ENCODE results near the gene CIRBP.
"Not testable (repeated sequence)": the region's sequence is repeated elsewhere in the genome, so short reads cannot be mapped to it uniquely, and the experiment has no call there.

The CIRBP gene

DNA sequence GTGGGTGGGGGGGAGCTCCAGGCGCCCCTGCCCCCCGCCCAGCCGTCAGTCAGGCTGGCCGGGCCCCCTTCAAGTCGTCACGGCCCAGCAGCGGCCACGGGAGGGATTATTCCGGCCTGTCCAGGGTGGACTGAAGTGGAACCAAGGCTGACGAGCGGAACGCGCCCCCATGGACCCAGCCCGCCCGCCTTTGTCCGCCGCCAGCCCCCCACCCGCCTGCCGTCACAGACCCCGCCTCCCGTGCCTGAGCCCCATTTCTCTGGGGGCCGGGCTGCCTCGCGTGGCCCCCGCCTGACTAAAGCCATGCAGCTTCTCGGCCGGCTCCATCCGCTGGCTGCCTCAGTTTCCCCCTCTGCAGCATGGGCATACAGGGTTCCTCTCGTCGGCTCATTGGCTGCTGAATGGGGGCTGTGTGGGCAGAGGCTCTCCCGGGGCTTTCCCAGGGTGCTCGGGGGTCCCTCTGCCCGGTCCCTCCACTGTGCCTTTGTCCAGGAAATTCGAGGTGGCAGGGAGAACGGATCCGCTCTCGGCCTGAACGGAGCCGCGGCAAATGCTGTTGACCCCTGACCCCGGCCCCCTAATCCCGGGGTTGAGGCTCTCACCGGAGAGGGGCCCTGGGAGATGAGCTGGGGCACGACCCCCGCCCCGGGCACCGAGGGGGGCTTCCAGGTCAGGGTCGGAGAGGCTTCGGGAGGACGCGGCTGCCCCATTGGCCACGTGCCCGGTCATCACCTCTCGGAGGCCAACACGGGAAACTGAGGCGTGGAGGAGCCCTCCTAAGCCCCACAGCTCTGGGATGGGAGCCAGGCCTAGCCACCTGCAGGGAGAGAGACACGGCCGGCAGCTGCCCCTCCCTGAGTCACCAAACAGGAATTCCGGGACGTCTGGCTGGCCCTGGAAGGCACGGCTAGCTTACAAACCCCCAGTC, 43.9 kb downstream of the CIRBP start:
- H3K4me1 ChIP-seq (ENCODE audit: control insufficient read depth, insufficient read depth, low read length): peaks cover 6% of the 10 kb centered on the region
- no peak overlapping the region for H3K9ac ChIP-seq (ENCODE audit: low read depth, low read length)
- no peak overlapping the region for H3K4me2 ChIP-seq (ENCODE audit: low read length)
- no peaks in the 10 kb centered on the region for H3K9me3 ChIP-seq (replicated peaks; ENCODE audit: low read length)
- peaks cover 31% of the 10 kb centered on the region for H3K27me3 ChIP-seq (ENCODE audit: control insufficient read depth, insufficient read depth, low read length)
- H3K4me3 ChIP-seq (ENCODE audit: low read length): no peak overlapping the region
- H3K36me3 ChIP-seq (ENCODE audit: insufficient read depth, low read length): no peaks in the 10 kb centered on the region

DNA sequence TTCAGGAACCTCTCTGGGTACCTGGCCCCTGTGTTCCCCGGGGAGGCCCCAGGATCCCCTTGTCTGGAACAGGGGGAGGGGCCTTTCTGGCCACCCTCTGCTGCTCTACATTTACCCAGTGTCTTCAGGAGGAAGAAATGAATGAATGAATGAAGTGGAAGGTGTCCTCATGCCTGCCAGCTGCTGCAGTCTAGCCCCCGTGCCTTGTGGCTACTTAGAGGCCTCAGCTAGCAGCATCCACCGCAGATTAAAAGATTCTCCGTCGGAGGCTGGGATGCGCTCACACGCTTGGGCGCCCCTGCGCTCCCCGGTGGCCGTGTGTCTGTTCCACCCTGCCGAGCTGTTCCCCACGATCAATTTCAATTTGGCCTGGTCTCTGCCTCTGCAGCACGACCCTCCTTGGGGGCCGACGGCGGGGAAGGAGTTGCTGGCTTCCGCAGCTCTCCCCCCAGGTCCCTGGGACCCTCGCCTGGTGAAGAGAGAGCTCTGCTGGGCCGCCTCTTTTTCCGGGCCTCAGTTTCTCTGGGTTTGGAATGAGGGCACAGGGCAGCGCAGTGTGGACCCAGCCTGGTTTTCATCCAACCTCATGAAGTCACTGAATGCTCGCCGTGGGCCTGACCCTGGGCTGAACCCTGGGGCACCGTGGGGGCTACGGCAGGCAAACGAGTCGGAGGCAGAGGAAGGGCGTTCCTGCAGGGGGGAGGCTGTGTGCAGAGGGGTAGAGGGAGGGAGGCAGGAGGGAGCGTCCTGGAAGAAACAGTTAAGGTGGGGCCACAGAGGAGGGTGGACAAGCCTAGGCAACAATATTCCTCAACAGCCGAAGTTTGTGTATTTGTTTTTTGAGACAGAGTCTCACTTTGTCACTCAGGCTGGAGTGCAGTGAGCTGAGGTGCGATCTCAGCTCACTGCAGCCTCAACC, 44.8 kb downstream of the CIRBP start:
- Histone ChIP-seq H3K9me3 (replicated peaks; ENCODE audit: low read length) (no peaks in the 10 kb centered on the region), H3K36me3 (ENCODE audit: insufficient read depth, low read length) (no peaks in the 10 kb centered on the region), H3K4me1 (ENCODE audit: control insufficient read depth, insufficient read depth, low read length) (peaks cover 6% of the 10 kb centered on the region), H3K4me3 (ENCODE audit: low read length) (no peak overlapping the region), H3K4me2 (ENCODE audit: low read length) (no peak overlapping the region), H3K9ac (ENCODE audit: low read depth, low read length) (no peak overlapping the region), H3K27me3 (ENCODE audit: control insufficient read depth, insufficient read depth, low read length) (peaks cover 34% of the 10 kb centered on the region)

DNA sequence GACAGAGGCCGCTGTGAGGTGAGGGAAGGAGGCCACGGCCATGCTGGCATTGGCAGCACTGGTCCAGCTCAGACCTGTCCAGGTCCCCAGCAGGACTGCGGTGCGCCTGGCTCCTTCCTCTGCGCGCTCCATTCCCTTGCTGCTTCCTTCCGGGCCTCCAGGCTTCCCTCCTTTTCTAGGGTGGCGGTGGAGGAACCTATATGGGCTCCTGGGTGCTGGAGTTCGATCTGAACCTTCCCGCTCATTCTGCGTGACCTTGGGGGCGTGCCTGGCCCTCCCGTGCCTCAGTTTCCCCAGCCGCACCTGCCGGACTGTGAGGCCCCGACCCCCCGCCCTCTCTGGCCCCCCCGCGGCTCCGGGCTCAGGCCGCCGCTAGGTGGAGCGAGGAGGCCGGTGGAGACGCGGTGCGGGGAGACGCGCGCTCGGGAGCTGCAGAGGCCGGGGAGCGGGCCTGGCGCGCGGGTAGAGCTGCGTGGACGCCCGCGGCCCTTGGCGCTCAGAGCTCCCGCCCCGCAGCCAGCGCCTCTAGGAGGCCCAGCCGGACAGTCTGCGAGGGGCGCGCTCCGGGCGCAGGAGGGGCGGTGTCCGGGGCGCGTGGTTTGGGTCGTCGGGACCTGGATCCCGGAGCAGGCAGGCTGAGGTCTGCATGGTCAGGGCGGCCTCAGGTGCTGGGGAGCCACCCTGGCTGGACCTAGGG, 46.5 kb downstream of the CIRBP start:
- H3K4me3 ChIP-seq (ENCODE audit: low read length): peak overlapping the region; percentile 45
- H3K27me3 ChIP-seq (ENCODE audit: control insufficient read depth, insufficient read depth, low read length): peaks cover 34% of the 10 kb centered on the region
- no peak overlapping the region for H3K9ac ChIP-seq (ENCODE audit: low read depth, low read length)

DNA sequence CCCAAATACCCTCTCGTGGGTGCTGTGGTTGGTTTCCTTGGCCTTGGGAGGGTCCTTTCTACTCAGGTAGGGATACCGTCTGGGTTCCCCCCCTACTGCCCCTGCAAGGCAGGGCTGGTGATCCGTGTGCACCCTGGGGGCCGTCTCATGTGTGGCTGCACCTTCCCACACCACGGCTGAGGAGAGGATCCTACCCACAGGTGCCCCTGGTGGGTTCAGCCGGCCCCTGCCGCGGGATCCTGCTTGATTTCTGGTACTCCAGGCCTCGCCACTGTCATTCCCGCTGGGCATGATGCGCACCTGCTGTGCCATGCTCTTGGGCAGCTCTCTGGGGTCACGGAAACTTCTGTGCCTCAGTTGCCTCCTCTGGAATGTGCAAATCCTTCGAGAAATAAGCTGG, 47.3 kb downstream of the CIRBP start:
- Histone ChIP-seq H3K4me3 (ENCODE audit: low read length) (no peak overlapping the region), H3K9me3 (replicated peaks; ENCODE audit: low read length) (no peaks in the 10 kb centered on the region), H3K36me3 (ENCODE audit: insufficient read depth, low read length) (no peaks in the 10 kb centered on the region), H3K4me1 (ENCODE audit: control insufficient read depth, insufficient read depth, low read length) (peaks cover 6% of the 10 kb centered on the region), H3K9ac (ENCODE audit: low read depth, low read length) (no peak overlapping the region), H3K27me3 (ENCODE audit: control insufficient read depth, insufficient read depth, low read length) (peaks cover 34% of the 10 kb centered on the region), H3K4me2 (ENCODE audit: low read length) (no peak overlapping the region)

More for the DNA sequence above, 46.5 kb downstream of the CIRBP start:
- Histone ChIP-seq H3K4me2 (ENCODE audit: low read length) (peak overlapping the region; percentile 71), H3K4me1 (ENCODE audit: control insufficient read depth, insufficient read depth, low read length) (peaks cover 6% of the 10 kb centered on the region), H3K9me3 (replicated peaks; ENCODE audit: low read length) (no peaks in the 10 kb centered on the region), H3K36me3 (ENCODE audit: insufficient read depth, low read length) (no peaks in the 10 kb centered on the region)

DNA sequence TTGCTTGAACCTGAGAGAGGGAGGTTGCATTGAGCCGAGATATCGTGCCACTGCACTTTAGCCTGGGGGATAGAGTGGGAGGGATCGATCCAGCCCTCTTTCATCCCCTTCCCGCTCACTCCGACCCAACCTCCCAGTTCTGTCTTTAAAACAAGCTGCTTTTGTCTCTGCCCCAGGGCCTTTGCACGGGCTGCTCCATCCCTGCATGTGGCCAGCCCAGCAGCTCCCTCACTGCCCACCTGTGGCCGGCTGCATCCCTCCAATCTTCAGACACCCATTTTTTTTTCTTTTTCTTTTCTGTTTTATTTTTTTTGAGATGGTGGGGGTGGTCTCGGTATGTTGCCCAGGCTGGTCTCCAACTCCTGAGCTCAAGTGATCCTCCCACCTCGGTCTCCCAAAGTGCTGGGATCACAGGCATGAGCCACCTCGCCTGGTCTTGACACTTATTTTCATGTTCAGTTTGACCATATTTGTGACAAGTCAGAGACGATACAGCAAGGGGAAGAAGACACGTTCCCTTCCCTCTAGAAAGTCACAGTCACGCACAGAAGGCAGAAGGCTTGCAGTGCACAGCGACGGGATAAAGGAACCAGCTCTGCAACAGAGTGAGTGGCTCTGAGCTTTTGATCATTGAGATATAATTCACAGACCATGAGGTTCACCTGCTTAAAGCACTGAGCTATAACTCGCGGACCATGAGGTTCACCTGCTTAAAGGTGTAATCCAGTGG, 48.3 kb downstream of the CIRBP start:
- no peaks in the 10 kb centered on the region for H3K36me3 ChIP-seq (ENCODE audit: insufficient read depth, low read length)
- no peaks in the 10 kb centered on the region for H3K9me3 ChIP-seq (replicated peaks; ENCODE audit: low read length)
- peaks cover 34% of the 10 kb centered on the region for H3K27me3 ChIP-seq (ENCODE audit: control insufficient read depth, insufficient read depth, low read length)
- H3K9ac ChIP-seq (ENCODE audit: low read depth, low read length): no peak overlapping the region
- no peak overlapping the region for H3K4me3 ChIP-seq (ENCODE audit: low read length)
- H3K4me1 ChIP-seq (ENCODE audit: control insufficient read depth, insufficient read depth, low read length): peaks cover 6% of the 10 kb centered on the region
- H3K4me2 ChIP-seq (ENCODE audit: low read length): no peak overlapping the region

DNA sequence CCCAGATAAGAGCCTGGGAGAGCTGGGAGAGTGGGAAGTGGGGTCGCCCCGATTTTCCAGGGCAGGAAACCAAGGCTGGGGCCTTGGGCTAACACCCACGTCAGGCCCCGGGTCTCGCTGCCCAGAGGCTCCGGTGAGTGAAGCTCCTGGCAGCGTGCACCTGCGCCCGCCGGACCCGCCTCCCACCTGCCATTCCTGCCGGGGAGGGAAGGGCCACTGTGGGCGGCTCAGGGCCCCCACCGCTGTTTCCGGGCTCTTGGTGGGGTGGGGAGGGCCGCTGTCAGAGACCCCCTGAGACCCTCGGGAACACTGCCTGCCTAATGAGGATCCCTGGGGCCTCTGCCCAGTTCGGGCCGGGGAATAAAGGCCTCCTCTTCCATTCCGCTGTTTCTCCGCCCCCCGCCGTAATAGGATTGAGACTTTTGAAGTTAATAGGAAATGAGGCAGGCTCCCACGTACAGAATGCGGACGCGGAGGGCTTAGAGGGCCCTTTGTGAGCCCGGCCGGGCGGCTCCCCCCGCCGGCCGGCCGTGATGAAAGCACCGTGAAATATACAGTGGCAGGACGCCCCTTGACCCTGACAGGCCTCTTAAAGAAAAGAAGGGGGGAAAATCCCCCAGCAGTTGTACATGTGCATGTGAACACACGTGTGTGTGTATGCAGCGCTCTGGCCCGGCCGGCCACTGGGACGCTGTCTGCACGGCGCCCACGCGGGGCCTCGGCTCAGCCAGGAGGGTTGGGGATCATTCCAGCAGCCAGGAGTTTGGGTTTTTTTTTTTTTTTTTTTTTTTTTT, 49.7 kb downstream of the CIRBP start:
- no peak overlapping the region for H3K9ac ChIP-seq (ENCODE audit: low read depth, low read length)
- no peaks in the 10 kb centered on the region for H3K4me1 ChIP-seq (ENCODE audit: control insufficient read depth, insufficient read depth, low read length)
- H3K9me3 ChIP-seq (replicated peaks; ENCODE audit: low read length): no peaks in the 10 kb centered on the region
- no peak overlapping the region for H3K4me2 ChIP-seq (ENCODE audit: low read length)
- peaks cover 39% of the 10 kb centered on the region for H3K27me3 ChIP-seq (ENCODE audit: control insufficient read depth, insufficient read depth, low read length)
- no peaks in the 10 kb centered on the region for H3K36me3 ChIP-seq (ENCODE audit: insufficient read depth, low read length)
- H3K4me3 ChIP-seq (ENCODE audit: low read length): no peak overlapping the region

DNA sequence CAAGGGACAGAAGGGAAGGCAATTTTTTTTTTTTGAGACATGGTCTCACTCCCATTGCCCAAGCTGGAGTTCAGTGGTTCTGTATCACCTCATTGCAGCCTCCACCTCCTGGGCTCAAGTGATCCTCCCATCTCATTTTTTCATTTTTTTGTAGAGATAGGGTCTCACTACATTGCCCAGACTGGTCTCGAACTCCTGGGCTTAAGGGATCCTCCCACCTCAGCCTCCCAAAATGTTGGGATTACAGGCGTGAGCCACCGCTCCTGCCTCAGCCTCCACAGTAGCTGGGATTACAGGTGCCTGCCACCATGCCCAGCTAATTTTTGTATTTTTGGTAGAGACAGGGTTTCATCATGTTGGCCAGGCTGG, 51.1 kb downstream of the CIRBP start:
- peaks cover 39% of the 10 kb centered on the region for H3K27me3 ChIP-seq (ENCODE audit: control insufficient read depth, insufficient read depth, low read length)
- H3K4me2 ChIP-seq (ENCODE audit: low read length): not testable (repeated sequence)

DNA sequence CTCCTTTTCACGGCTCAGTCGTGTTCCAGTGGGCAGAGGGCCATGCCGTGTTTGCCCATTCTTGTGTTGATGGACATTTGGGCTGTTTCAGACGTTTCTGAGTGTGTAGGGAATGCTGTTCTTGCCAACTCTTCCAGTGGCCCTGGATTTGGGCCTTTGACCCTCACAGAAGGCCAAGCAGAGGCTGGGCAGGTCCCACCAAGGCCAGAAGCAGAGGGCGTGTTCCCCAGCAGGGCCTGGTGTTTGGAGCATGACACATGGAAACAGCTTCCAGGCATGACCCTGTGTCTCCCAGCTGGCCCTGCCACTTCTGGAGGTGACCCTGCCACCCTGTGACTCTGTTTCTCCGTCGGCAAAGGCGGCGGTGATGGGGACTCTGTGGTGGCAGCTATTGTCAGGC, 52.4 kb downstream of the CIRBP start:
- Histone ChIP-seq H3K9me3 (replicated peaks; ENCODE audit: low read length) (no peaks in the 10 kb centered on the region), H3K36me3 (ENCODE audit: insufficient read depth, low read length) (no peaks in the 10 kb centered on the region), H3K9ac (ENCODE audit: low read depth, low read length) (no peak overlapping the region), H3K4me3 (ENCODE audit: low read length) (no peak overlapping the region), H3K4me1 (ENCODE audit: control insufficient read depth, insufficient read depth, low read length) (peaks cover 12% of the 10 kb centered on the region), H3K4me2 (ENCODE audit: low read length) (no peak overlapping the region), H3K27me3 (ENCODE audit: control insufficient read depth, insufficient read depth, low read length) (peaks cover 31% of the 10 kb centered on the region)

More for the DNA sequence above, 51.1 kb downstream of the CIRBP start:
- H3K36me3 ChIP-seq (ENCODE audit: insufficient read depth, low read length); H3K4me3 ChIP-seq (ENCODE audit: low read length); H3K4me1 ChIP-seq (ENCODE audit: control insufficient read depth, insufficient read depth, low read length); H3K9ac ChIP-seq (ENCODE audit: low read depth, low read length); H3K9me3 ChIP-seq (replicated peaks; ENCODE audit: low read length): not testable (repeated sequence)

DNA sequence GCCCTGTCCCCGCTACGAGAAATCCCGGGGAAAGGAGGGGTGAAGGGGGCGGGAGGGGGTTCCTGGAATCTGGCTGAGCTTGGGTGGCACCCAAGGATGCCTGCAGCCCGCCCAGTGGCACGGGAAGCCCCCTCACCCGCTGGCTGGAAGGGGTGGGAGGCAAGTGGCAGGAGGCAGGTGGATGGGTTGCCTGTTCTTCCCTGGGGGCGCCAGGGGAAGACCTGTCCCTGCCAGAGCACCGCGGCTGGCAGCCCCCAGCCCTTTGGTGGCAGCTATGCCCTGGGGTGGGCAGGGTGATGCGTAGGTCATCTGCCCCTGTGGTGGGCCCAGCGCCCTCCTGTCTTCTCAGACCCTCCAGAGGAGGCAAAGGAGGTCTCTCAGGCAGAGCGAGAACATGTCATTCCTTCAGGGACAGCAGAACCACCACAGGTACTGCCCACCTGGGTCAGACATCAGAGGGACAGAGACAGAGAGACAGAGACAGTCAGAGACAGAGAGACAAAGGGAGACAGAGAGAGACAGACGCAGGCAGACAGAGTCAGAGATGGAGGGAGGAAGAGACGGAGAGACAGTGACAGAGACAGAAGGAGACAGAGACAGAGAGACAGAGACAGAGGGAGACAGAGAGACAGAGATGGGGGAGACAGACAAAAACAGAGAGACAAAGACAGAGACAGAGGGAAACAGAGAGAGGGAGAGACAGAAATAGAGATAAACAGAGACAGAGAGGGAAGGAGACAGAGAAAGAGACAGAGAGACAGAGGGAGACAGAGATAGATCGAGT, 53.3 kb downstream of the CIRBP start:
- Histone ChIP-seq H3K9ac (ENCODE audit: low read depth, low read length) (no peak overlapping the region), H3K36me3 (ENCODE audit: insufficient read depth, low read length) (no peaks in the 10 kb centered on the region), H3K4me1 (ENCODE audit: control insufficient read depth, insufficient read depth, low read length) (peaks cover 12% of the 10 kb centered on the region), H3K4me2 (ENCODE audit: low read length) (no peak overlapping the region), H3K4me3 (ENCODE audit: low read length) (no peak overlapping the region), H3K9me3 (replicated peaks; ENCODE audit: low read length) (no peaks in the 10 kb centered on the region), H3K27me3 (ENCODE audit: control insufficient read depth, insufficient read depth, low read length) (peaks cover 23% of the 10 kb centered on the region)

Data from skeletal muscle satellite cell (primary cell).